RWPE1 (cell line): ENCODE data around the gene CCDC182.

Experiments used
- CTCF ChIA-PET: fragments of 350-600 bp; sonication (Branson Sonifier 250); formaldehyde crosslinking; extraction: SDS; loops from one replicate; lab custom pipeline; 2021; lab: Yijun Ruan, JAX
- POLR2A ChIA-PET: fragments of 400-600 bp; formaldehyde crosslinking; extraction: SDS; loops from one replicate; lab custom pipeline; 2020; ENCODE audit warnings: antibody characterized with exemption; ENCODE audit not compliant: low non-redundant PET; lab: Yijun Ruan, JAX
- DNase-seq: peaks from one replicate; pipeline ENCODE4 v3.0.0; 2012; ENCODE audit warnings: low spot score
- H3K27ac ChIP-seq: fragments of 450-650 bp; 2 replicates; pipeline ENCODE4 v1.5.1; 2017
- TF ChIP-seq, protein P1 (sequence below): fragments of 450-650 bp; conservative IDR thresholded peaks from 2 replicates; pipeline ENCODE4 v1.5.1; 2017; ENCODE audit warnings: low read depth, mild to moderate bottlenecking

The CCDC182 gene

DNA sequence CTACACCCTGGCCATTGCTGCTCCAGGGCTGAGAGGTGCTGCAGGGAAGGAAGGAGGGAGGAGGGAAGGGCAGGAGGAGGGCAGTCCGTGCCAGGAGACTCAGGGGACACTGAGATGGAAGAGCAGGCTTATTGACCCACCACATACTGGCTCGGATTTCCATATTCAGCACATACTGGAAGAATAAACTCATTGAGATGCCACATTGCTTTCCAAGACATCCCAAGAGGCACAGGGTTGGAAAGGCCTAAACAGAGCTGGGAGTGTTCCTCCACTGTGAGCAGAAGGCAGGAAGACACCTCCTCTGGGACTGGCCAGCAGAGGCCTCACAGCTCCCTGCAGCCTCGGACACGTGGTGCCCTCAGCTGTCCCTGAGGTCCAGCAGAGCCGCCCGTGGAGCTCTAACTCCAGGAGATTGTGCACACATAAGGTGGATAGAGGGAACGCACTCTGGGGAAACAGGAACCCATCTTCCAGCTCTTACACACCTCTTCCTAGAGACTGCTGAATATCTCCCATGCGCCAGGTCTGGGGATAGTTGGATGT is 17.4 kb downstream of the CCDC182 start:
- TF ChIP-seq, protein P1, sequence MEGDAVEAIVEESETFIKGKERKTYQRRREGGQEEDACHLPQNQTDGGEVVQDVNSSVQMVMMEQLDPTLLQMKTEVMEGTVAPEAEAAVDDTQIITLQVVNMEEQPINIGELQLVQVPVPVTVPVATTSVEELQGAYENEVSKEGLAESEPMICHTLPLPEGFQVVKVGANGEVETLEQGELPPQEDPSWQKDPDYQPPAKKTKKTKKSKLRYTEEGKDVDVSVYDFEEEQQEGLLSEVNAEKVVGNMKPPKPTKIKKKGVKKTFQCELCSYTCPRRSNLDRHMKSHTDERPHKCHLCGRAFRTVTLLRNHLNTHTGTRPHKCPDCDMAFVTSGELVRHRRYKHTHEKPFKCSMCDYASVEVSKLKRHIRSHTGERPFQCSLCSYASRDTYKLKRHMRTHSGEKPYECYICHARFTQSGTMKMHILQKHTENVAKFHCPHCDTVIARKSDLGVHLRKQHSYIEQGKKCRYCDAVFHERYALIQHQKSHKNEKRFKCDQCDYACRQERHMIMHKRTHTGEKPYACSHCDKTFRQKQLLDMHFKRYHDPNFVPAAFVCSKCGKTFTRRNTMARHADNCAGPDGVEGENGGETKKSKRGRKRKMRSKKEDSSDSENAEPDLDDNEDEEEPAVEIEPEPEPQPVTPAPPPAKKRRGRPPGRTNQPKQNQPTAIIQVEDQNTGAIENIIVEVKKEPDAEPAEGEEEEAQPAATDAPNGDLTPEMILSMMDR, result no peak
- no peak overlapping the region for H3K27ac ChIP-seq
- CTCF ChIA-PET, result interaction anchor here (0.5 to 1.5 kb wide), 2 partner anchors 470 to 485 kb away, joined by 3 to 4 read pairs; no protein-coding TSS in a partner anchor
- POLR2A ChIA-PET, result no interaction called here
- no peak for DNase-seq

DNA sequence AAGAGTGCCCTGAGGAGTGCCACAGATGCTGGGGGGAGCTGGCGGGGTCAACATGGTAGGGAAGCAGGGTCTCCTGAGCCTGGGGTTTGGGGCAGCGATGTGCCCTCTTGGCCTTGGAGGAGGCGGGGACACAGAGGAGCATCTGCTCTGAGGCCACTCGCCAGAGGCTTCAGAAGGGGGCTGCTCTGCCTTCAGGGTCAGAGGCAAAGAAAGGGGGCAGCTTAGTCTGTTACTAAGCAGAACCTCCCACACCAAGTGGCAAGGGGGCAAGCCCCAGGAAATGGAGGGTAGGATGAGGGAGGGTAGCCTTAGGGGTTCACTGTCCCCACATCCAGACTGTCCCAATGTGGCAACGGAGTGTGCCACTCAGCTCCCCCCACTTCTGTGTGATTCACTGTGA is 18.3 kb downstream of the CCDC182 start:
- no peak for DNase-seq
- H3K27ac ChIP-seq, result no peak overlapping the region
- TF ChIP-seq, protein P1, result no peak
- ChIA-PET POLR2A (no interaction called here), CTCF (interaction anchor here (1.5 kb wide), 1 partner anchor 484 kb away, joined by 3 read pairs; no protein-coding TSS in a partner anchor)

DNA sequence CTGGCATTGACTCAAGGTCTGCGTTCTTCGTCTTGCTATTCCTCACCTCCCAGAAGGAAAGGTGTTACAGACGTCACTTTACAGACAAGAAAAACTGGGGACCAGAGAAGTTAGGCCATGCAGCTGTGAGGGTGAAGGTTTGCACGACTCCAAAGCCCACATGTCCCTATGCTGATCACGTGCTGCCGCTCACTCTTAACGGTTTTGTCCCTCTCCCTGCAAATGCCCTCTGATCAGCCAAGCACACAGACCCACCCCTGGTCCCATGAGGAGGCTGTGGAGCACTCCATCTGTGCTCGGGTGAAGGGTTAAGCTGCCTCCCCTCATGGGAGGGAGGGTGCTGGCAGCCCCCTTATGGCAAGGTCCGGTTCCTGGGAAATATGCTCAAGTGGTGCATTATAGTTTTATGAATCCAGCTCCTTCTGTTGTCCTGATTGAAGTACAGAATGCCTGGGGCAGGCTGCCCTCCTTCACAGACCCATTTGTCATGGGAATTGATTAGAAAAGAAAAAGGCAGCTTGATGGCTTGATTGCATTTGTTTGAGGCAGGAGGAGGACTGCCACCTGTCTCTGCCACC is 18.8 kb downstream of the CCDC182 start:
- CTCF ChIA-PET, result interaction anchor here (1.5 kb wide), 1 partner anchor 483 kb away, joined by 3 read pairs; no protein-coding TSS in a partner anchor
- TF ChIP-seq, protein P1, result no peak
- POLR2A ChIA-PET, result no interaction called here
- no peak for DNase-seq
- H3K27ac ChIP-seq, result no peak overlapping the region

DNA sequence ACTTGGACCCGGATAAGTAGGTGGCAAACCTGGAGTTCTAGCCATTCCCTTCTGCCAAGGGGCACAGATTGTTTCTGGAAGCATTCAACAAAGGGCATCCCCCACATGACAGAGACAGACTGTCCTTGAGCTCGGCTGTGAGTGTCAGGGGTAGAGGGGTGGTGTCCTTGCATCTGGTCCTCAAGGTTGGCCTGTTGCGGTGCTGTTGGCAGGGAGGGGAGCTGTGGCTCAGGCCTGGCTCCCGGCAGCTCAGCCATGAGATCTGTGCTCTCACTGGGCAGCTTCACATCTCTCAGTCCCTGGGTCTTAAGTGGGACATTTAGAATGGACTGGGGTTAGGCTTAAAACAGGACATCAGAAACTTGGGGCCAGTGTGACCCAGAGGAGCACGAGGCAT is 20.4 kb downstream of the CCDC182 start:
- ChIA-PET POLR2A (no interaction called here), CTCF (no interaction called here)
- no peak for DNase-seq
- TF ChIP-seq, protein P1, result no peak
- no peak overlapping the region for H3K27ac ChIP-seq

DNA sequence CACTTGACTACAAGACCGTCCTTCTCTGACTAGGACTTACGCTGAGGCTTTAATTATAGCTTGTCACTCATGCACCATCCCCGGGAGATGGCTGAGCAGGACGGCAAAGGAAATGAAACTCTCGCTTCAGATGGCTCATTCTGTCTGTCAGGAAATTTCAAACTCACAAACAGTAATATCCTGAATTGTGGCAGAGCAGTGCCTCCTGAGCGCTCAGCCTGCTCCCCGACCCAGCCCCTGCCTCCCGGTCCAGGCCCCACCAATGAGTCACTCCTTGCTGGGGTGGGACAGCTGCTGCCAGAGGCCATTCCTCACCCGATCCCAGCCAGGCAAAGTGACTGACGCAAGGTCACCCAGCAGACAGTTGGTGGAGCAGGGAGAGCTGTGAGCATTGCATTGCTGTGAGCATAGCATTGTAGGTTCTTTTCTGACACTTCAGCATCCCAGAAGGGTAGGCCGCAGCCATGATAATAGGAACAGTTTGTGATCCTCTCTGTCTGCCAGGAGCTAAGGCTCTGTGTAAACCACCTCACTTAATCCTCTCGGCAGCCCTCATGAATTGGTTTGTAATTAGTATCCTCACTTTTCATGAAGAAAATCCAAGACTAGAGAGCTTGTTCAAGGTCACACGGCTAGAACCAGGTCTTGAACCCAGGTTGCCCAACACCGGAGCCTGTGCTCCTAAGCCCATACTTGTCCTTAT is 20.9 kb downstream of the CCDC182 start:
- TF ChIP-seq, protein P1, result no peak
- POLR2A ChIA-PET, result no interaction called here
- CTCF ChIA-PET, result no interaction called here
- no peak for DNase-seq
- no peak overlapping the region for H3K27ac ChIP-seq

DNA sequence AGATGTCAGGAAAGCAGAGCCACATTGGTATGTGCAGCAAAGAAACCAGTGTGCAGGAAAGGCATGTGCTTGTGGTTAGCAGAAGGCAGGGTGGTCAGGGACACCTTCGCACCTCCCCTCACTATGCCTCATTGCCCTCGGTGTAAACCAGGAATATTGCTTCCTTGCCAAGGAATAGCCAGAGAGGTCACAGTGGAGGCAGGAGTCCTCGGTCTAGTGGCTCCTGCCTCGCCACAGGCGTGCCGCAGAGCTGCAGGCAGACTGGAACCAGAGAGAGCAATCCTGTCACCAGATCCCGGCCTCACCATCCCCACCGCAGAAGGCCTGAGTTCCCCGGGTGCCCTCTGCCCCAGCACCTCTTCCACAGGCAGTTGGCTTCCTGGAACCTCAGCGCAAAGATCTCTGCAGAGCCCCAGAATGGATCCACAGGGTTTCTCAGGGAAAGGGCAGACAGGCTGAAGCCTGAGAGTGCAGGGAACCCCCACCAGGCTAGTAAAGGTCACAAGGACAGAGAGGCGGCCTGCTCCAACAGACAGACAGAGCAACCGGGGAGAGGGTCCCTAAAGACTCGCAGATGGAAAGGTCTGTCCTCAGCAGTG is 21.6 kb downstream of the CCDC182 start:
- no peak for DNase-seq
- POLR2A ChIA-PET, result no interaction called here
- no peak overlapping the region for H3K27ac ChIP-seq

More for the DNA sequence above, 21.6 kb downstream of the CCDC182 start:
- TF ChIP-seq, protein P1, result no peak
- CTCF ChIA-PET, result no interaction called here
